GM19395 (cell line): Measurements from ENCODE around the gene POMP.

Experiments used
- ATAC-seq: cut with Tn5 transposase; IDR thresholded peaks from one replicate; pipeline ENCODE4 v1.9.1; 2021; ENCODE audit warnings: mild to moderate bottlenecking, moderate library complexity; ENCODE audit not compliant: unreplicated experiment

Gene POMP

GRCh38 chr13:28658796-28659620 is at the start of gene POMP:
TSS of gene POMP (plus strand) at chr13:28659130. CDS start at chr13:28659185, 55 bp downstream.
- peak; percentile 90 for ATAC-seq

GRCh38 chr13:28609381-28609780 is 49.5 kb upstream of the POMP start:
- ATAC-seq, result no peak

GRCh38 chr13:28609926-28610325 is 49.0 kb upstream of the POMP start:
- ATAC-seq, result no peak

- ATAC-seq, result no peak
Observed at GRCh38 chr13:28610996-28611395, 47.9 kb upstream of the POMP start.

GRCh38 chr13:28611654-28612131 is 47.2 kb upstream of the POMP start:
- no peak for ATAC-seq

- ATAC-seq, result no peak
Observed at GRCh38 chr13:28613562-28613961, 45.4 kb upstream of the POMP start.

GRCh38 chr13:28615916-28616446 is 42.9 kb upstream of the POMP start:
- no peak for ATAC-seq

- no peak for ATAC-seq
Observed at GRCh38 chr13:28618230-28618994, 40.5 kb upstream of the POMP start.

- ATAC-seq, result no peak
Observed at GRCh38 chr13:28620011-28620830, 38.7 kb upstream of the POMP start.

GRCh38 chr13:28621449-28621848 is 37.5 kb upstream of the POMP start:
- no peak for ATAC-seq

- no peak for ATAC-seq
Observed at GRCh38 chr13:28622286-28622685, 36.6 kb upstream of the POMP start.

- no peak for ATAC-seq
Observed at GRCh38 chr13:28623782-28624706, 34.9 kb upstream of the POMP start.

GRCh38 chr13:28624707-28625432 is 34.1 kb upstream of the POMP start:
- ATAC-seq, result no peak

GRCh38 chr13:28626266-28626665 is 32.7 kb upstream of the POMP start:
- no peak for ATAC-seq

- no peak for ATAC-seq
Observed at GRCh38 chr13:28628241-28628640, 30.7 kb upstream of the POMP start.

- ATAC-seq, result no peak
Observed at GRCh38 chr13:28630869-28631268, 28.1 kb upstream of the POMP start.

GRCh38 chr13:28631801-28632200 is 27.1 kb upstream of the POMP start:
- no peak for ATAC-seq

- no peak for ATAC-seq
Observed at GRCh38 chr13:28636069-28636468, 22.9 kb upstream of the POMP start.

GRCh38 chr13:28636677-28637317 is 22.1 kb upstream of the POMP start:
- ATAC-seq, result no peak
